ENCODE measurements around the gene MGAT2.

DNA sequence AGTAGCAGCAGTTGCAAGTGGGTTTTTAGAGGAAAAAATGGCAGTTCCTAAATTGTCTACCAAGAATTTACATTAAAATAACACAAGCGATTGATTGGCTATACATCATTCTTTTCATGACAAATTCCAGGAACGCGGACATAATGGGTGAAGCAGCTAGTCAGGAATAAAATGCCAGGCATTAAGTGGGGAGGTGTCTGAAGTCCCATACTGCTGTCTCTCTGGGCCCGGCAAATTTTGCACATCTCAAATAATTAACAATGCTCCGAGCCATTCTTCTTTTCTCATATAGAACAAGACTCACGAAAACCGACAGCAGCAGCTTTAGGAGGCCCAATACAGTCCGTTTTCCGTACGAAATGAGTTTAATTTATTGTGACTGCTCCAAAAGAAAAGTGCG lies 869 bp upstream of the MGAT2 start:
- TF ChIP-seq, protein P1, sequence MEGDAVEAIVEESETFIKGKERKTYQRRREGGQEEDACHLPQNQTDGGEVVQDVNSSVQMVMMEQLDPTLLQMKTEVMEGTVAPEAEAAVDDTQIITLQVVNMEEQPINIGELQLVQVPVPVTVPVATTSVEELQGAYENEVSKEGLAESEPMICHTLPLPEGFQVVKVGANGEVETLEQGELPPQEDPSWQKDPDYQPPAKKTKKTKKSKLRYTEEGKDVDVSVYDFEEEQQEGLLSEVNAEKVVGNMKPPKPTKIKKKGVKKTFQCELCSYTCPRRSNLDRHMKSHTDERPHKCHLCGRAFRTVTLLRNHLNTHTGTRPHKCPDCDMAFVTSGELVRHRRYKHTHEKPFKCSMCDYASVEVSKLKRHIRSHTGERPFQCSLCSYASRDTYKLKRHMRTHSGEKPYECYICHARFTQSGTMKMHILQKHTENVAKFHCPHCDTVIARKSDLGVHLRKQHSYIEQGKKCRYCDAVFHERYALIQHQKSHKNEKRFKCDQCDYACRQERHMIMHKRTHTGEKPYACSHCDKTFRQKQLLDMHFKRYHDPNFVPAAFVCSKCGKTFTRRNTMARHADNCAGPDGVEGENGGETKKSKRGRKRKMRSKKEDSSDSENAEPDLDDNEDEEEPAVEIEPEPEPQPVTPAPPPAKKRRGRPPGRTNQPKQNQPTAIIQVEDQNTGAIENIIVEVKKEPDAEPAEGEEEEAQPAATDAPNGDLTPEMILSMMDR (conservative IDR thresholded peaks at IDR 0.05): no peak
- TF ChIP-seq ZFX (IDR thresholded peaks at IDR 0.05): no peak
